Sigmoid colon (tissue), 3 donors: Measurements from ENCODE around the gene IMPA2.

Source experiments
- CTCF ChIP-seq, 4 experiments: fragments of 450-650 bp in 3 of 4; fragments of 200-600 bp in 1 of 4; IDR thresholded peaks; one replicate each; pipeline ENCODE4 v1.5.1; 2016 to 2019; ENCODE audit warnings: antibody characterized with exemption in 4 of 4, mild to moderate bottlenecking in 3 of 4, moderate library complexity in 2 of 4
- POLR2A ChIP-seq, 2 donors: fragments of 450-650 bp; IDR thresholded peaks; one replicate each; pipeline ENCODE4 v1.6.1; 2016; ENCODE audit warnings: antibody characterized with exemption in 2 of 2, mild to moderate bottlenecking in 2 of 2, moderate library complexity in 2 of 2

- no peak for TF ChIP-seq CTCF (IDR thresholded peaks at IDR 0.05)
- no peak for TF ChIP-seq POLR2A (IDR thresholded peaks at IDR 0.05)
These were observed 45.3 kb downstream of the IMPA2 start for GRCh38 chr18:12026562-12026961.
